ENCODE data around the gene TMEM178B. TPM values are rescaled to one million over a fixed set of nuclear protein-coding genes. Genes with fewer than 3 reads are reported as not detected.

The TMEM178B gene
- polyA plus RNA-seq, 1 of the 3 experiments (the other 2 are of a cell fraction): 0.20 TPM

- ChIA-PET POLR2A (no interaction called here), CTCF (interaction anchor here (1.5 kb wide), 1 partner anchor 20 kb away, joined by 4 read pairs; no protein-coding TSS in a partner anchor)
- DNase-seq: no peak
- TF ChIP-seq MEF2A (IDR thresholded peaks at IDR 0.05; ENCODE audit: borderline replicate concordance, low read depth) (no peak), YY1 (IDR thresholded peaks at IDR 0.05; ENCODE audit: low read depth) (no peak), CHD2 (IDR thresholded peaks at IDR 0.05; ENCODE audit: low read length, partially characterized antibody) (no peak)
- TF ChIP-seq, protein P1, sequence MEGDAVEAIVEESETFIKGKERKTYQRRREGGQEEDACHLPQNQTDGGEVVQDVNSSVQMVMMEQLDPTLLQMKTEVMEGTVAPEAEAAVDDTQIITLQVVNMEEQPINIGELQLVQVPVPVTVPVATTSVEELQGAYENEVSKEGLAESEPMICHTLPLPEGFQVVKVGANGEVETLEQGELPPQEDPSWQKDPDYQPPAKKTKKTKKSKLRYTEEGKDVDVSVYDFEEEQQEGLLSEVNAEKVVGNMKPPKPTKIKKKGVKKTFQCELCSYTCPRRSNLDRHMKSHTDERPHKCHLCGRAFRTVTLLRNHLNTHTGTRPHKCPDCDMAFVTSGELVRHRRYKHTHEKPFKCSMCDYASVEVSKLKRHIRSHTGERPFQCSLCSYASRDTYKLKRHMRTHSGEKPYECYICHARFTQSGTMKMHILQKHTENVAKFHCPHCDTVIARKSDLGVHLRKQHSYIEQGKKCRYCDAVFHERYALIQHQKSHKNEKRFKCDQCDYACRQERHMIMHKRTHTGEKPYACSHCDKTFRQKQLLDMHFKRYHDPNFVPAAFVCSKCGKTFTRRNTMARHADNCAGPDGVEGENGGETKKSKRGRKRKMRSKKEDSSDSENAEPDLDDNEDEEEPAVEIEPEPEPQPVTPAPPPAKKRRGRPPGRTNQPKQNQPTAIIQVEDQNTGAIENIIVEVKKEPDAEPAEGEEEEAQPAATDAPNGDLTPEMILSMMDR (IDR thresholded peaks at IDR 0.05): no peak
- no peaks in the 10 kb centered on the region for H3K36me3 ChIP-seq (replicated peaks in 1 of 2; ENCODE audit: control insufficient read depth in 1 of 2, insufficient read depth in 2 of 2, low read length in 1 of 2)
- no peaks in the 10 kb centered on the region for H3F3A ChIP-seq (replicated peaks; ENCODE audit: insufficient read depth)
- H3K4me1 ChIP-seq (ENCODE audit: control insufficient read depth in 1 of 2, insufficient read depth in 2 of 2, low read depth in 1 of 2, low read length in 1 of 2): peaks cover 0 to 16% of the 10 kb centered on the region in 2 experiments; a peak in 1 of 4 replicates
- no peaks in the 10 kb centered on the region for H4K20me1 ChIP-seq (ENCODE audit: insufficient read depth)
- no peaks in the 10 kb centered on the region for H3K9me3 ChIP-seq
- 22% methylated on average over 4 of the region's 4 CpGs for WGBS (ENCODE audit: low lambda C conversion rate)
- H3K9me2 ChIP-seq: no peaks in the 10 kb centered on the region
- H3K27me3 ChIP-seq (ENCODE audit: insufficient read depth): no peaks in the 10 kb centered on the region
- H3K4me2 ChIP-seq: no peak overlapping the region
- no peak overlapping the region for H2AFZ ChIP-seq (ENCODE audit: low read depth)
- no peak overlapping the region for H3K27ac ChIP-seq (ENCODE audit: low read depth in 2 of 2, low read length in 1 of 2)
- no peak overlapping the region for H3K4me3 ChIP-seq (ENCODE audit: low read depth in 2 of 2, low read length in 1 of 2)
- H3K9ac ChIP-seq: no peak overlapping the region
- H3K79me2 ChIP-seq (ENCODE audit: insufficient read depth): no peaks in the 10 kb centered on the region
Observed at GRCh38 chr7:141119187-141119586, 45.3 kb downstream of the TMEM178B start.

DNA sequence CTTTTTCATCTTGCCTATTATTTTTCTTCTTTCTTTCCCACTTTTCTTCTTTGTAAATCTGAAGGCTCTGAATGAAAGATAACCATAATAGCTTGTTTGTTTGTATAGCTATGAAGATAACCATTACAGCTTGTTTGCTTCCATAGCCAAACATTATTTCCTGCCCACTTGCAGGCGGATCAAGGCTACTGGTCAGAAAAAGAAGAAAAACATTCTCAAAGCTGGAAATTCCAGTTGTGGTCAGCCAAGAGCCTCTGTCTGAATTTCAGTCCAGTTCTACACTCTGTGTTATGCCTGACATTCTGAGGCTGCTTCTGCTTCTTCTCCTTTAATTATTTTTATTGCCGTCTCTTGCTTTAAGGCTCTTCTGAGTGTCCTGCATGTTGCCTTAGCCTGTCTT lies 48.9 kb downstream of the TMEM178B start:
- ChIA-PET POLR2A (no interaction called here), CTCF (no interaction called here)
- H3K36me3 ChIP-seq (replicated peaks in 1 of 2; ENCODE audit: control insufficient read depth in 1 of 2, insufficient read depth in 2 of 2, low read length in 1 of 2): no peaks in the 10 kb centered on the region

More for the DNA sequence above, 48.9 kb downstream of the TMEM178B start:
- no peaks in the 10 kb centered on the region for H3K79me2 ChIP-seq (ENCODE audit: insufficient read depth)
- peaks cover 0 to 12% of the 10 kb centered on the region in 2 experiments; a peak in 1 of 4 replicates for H3K4me1 ChIP-seq (ENCODE audit: control insufficient read depth in 1 of 2, insufficient read depth in 2 of 2, low read depth in 1 of 2, low read length in 1 of 2)
- no peaks in the 10 kb centered on the region for H3K27me3 ChIP-seq (ENCODE audit: insufficient read depth)
- H3K9ac ChIP-seq: no peak overlapping the region
- H4K20me1 ChIP-seq (ENCODE audit: insufficient read depth): no peaks in the 10 kb centered on the region
- no peak overlapping the region for H3K4me3 ChIP-seq (ENCODE audit: low read depth in 2 of 2, low read length in 1 of 2)
- H3F3A ChIP-seq (replicated peaks; ENCODE audit: insufficient read depth): no peaks in the 10 kb centered on the region
- H3K27ac ChIP-seq (ENCODE audit: low read depth in 2 of 2, low read length in 1 of 2): no peak overlapping the region
- no peak for DNase-seq
- no peak overlapping the region for H3K4me2 ChIP-seq
- WGBS (ENCODE audit: low lambda C conversion rate): 63% methylated on average over 2 of the region's 2 CpGs
- H3K9me2 ChIP-seq: no peaks in the 10 kb centered on the region
- no peak for TF ChIP-seq REST (IDR thresholded peaks at IDR 0.05; ENCODE audit: low read depth, low read length)
- no peak for TF ChIP-seq TCF12 (IDR thresholded peaks at IDR 0.05)
- TF ChIP-seq, protein P2, sequence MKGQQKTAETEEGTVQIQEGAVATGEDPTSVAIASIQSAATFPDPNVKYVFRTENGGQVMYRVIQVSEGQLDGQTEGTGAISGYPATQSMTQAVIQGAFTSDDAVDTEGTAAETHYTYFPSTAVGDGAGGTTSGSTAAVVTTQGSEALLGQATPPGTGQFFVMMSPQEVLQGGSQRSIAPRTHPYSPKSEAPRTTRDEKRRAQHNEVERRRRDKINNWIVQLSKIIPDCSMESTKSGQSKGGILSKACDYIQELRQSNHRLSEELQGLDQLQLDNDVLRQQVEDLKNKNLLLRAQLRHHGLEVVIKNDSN (IDR thresholded peaks at IDR 0.05; ENCODE audit: borderline replicate concordance, low read depth): no peak
- TF ChIP-seq RFX5 (IDR thresholded peaks at IDR 0.05; ENCODE audit: low read length): no peak
- no peak for TF ChIP-seq FOXM1 (IDR thresholded peaks at IDR 0.05; ENCODE audit: low read depth)
- no peak for TF ChIP-seq TAF1 (IDR thresholded peaks at IDR 0.05; ENCODE audit: borderline replicate concordance, low read depth, low read length)
- TF ChIP-seq ELF1 (IDR thresholded peaks at IDR 0.05): no peak
- TF ChIP-seq NFIC (IDR thresholded peaks at IDR 0.05; ENCODE audit: borderline replicate concordance): no peak
- no peak for TF ChIP-seq POLR2AphosphoS5 (IDR thresholded peaks at IDR 0.05; ENCODE audit: low read depth, low read length)
- no peak for TF ChIP-seq JUND (IDR thresholded peaks at IDR 0.05)
- TF ChIP-seq YY1 (IDR thresholded peaks at IDR 0.05; ENCODE audit: low read depth): no peak
- TF ChIP-seq TEAD4 (IDR thresholded peaks at IDR 0.05; ENCODE audit: borderline replicate concordance, insufficient read depth): no peak
- no peak for TF ChIP-seq RXRA (IDR thresholded peaks at IDR 0.05; ENCODE audit: borderline replicate concordance, low read depth)
- TF ChIP-seq, protein P3, sequence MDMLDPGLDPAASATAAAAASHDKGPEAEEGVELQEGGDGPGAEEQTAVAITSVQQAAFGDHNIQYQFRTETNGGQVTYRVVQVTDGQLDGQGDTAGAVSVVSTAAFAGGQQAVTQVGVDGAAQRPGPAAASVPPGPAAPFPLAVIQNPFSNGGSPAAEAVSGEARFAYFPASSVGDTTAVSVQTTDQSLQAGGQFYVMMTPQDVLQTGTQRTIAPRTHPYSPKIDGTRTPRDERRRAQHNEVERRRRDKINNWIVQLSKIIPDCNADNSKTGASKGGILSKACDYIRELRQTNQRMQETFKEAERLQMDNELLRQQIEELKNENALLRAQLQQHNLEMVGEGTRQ (IDR thresholded peaks at IDR 0.05; ENCODE audit: borderline replicate concordance, low read depth, low read length): no peak
- no peak for TF ChIP-seq EP300 (IDR thresholded peaks at IDR 0.05; ENCODE audit: borderline replicate concordance in 1 of 2, low read depth in 1 of 2, low read length in 1 of 2)
- TF ChIP-seq NRF1 (IDR thresholded peaks at IDR 0.05; ENCODE audit: low read depth, low read length): no peak
- TF ChIP-seq SMC3 (IDR thresholded peaks at IDR 0.05; ENCODE audit: low read depth, low read length): no peak
- TF ChIP-seq EZH2phosphoT487 (IDR thresholded peaks at IDR 0.05; ENCODE audit: borderline replicate concordance, low read depth): no peak
- TF ChIP-seq CHD2 (IDR thresholded peaks at IDR 0.05; ENCODE audit: low read length, partially characterized antibody): no peak
- TF ChIP-seq SIN3A (IDR thresholded peaks at IDR 0.05; ENCODE audit: borderline replicate concordance, low read depth, low read length): no peak
- no peak overlapping the region for H2AFZ ChIP-seq (ENCODE audit: low read depth)
- no peaks in the 10 kb centered on the region for H3K9me3 ChIP-seq

All from SK-N-SH (cell line).